NCI-H82 treated with DMSO at 0.1 percent for 48 hours (cell line): Measurements from ENCODE around the gene ATP6V1C2.
"Not testable (repeated sequence)": the region's sequence is repeated elsewhere in the genome, so short reads cannot be mapped to it uniquely, and the experiment has no call there.

Source experiments
- DNase-seq: peaks from one replicate; lab custom pipeline; 2025; ENCODE audit not compliant: unreplicated experiment; lab: John Stamatoyannopoulos, UW

The ATP6V1C2 gene

GRCh38 chr2:10784719-10785118 is 63.3 kb downstream of the ATP6V1C2 start:
- DNase-seq: no peak

GRCh38 chr2:10785260-10785659 is 63.8 kb downstream of the ATP6V1C2 start:
- DNase-seq: no peak

- DNase-seq: no peak
Measured at GRCh38 chr2:10786240-10786982, 65.0 kb downstream of the ATP6V1C2 start.

- peak; percentile 16 for DNase-seq
Measured at GRCh38 chr2:10787176-10787968, 65.9 kb downstream of the ATP6V1C2 start.

GRCh38 chr2:10788855-10789254 is 67.4 kb downstream of the ATP6V1C2 start:
- no peak for DNase-seq

- no peak for DNase-seq
Measured at GRCh38 chr2:10790228-10790973, 69.0 kb downstream of the ATP6V1C2 start.

- no peak for DNase-seq
Measured at GRCh38 chr2:10792001-10792634, 70.7 kb downstream of the ATP6V1C2 start.

GRCh38 chr2:10792660-10793400 is 71.4 kb downstream of the ATP6V1C2 start:
- DNase-seq: no peak

- DNase-seq: no peak
Measured at GRCh38 chr2:10793816-10794215, 72.4 kb downstream of the ATP6V1C2 start.

- DNase-seq: no peak
Measured at GRCh38 chr2:10794876-10795275, 73.4 kb downstream of the ATP6V1C2 start.

GRCh38 chr2:10795508-10796046 is 74.1 kb downstream of the ATP6V1C2 start:
- DNase-seq: no peak

GRCh38 chr2:10796703-10797102 is 75.3 kb downstream of the ATP6V1C2 start:
- no peak for DNase-seq

GRCh38 chr2:10798783-10799182 is 77.4 kb downstream of the ATP6V1C2 start:
- no peak for DNase-seq

GRCh38 chr2:10800163-10800562 is 78.7 kb downstream of the ATP6V1C2 start:
- no peak for DNase-seq

GRCh38 chr2:10802657-10803056 is 81.2 kb downstream of the ATP6V1C2 start:
- no peak for DNase-seq

GRCh38 chr2:10805990-10806389 is 84.6 kb downstream of the ATP6V1C2 start:
- not testable (repeated sequence) for DNase-seq

- DNase-seq: no peak
Measured at GRCh38 chr2:10806543-10806942, 85.1 kb downstream of the ATP6V1C2 start.

- DNase-seq: peak; percentile 16
Measured at GRCh38 chr2:10810202-10811161, 89.1 kb downstream of the ATP6V1C2 start.

- no peak for DNase-seq
Measured at GRCh38 chr2:10811517-10811916, 90.1 kb downstream of the ATP6V1C2 start.
